GM19463 (cell line): Measurements from ENCODE around the gene GLDN.

Experiments used
- ATAC-seq: cut with Tn5 transposase; IDR thresholded peaks from one replicate; pipeline ENCODE4 v1.9.1; 2021; ENCODE audit warnings: mild to moderate bottlenecking, moderate library complexity; ENCODE audit not compliant: unreplicated experiment

GLDN gene

GRCh38 chr15:51341366-51342226 lies at the start of gene GLDN:
Gene GLDN (plus strand): TSS chr15:51341655. CDS start chr15:51341685, 30 bp downstream.
- ATAC-seq: no peak

- ATAC-seq: no peak
Observed at GRCh38 chr15:51298620-51299019, 42.8 kb upstream of the GLDN start.

GRCh38 chr15:51299187-51300015 lies 42.1 kb upstream of the GLDN start:
- ATAC-seq: no peak

- no peak for ATAC-seq
Observed at GRCh38 chr15:51302480-51302879, 39.0 kb upstream of the GLDN start.

- no peak for ATAC-seq
Observed at GRCh38 chr15:51303462-51303980, 37.9 kb upstream of the GLDN start.

- no peak for ATAC-seq
Observed at GRCh38 chr15:51307325-51307724, 34.1 kb upstream of the GLDN start.

GRCh38 chr15:51307811-51308210 lies 33.6 kb upstream of the GLDN start:
- no peak for ATAC-seq

- ATAC-seq: no peak
Observed at GRCh38 chr15:51310064-51310463, 31.4 kb upstream of the GLDN start.

GRCh38 chr15:51311510-51311909 lies 29.9 kb upstream of the GLDN start:
- no peak for ATAC-seq

- no peak for ATAC-seq
Observed at GRCh38 chr15:51312166-51313073, 29.0 kb upstream of the GLDN start.

- ATAC-seq: no peak
Observed at GRCh38 chr15:51313074-51313393, 28.4 kb upstream of the GLDN start.

- no peak for ATAC-seq
Observed at GRCh38 chr15:51313644-51314280, 27.7 kb upstream of the GLDN start.

GRCh38 chr15:51314391-51315337 lies 26.8 kb upstream of the GLDN start:
- ATAC-seq: no peak

- ATAC-seq: no peak
Observed at GRCh38 chr15:51315726-51316125, 25.7 kb upstream of the GLDN start.

- ATAC-seq: no peak
Observed at GRCh38 chr15:51316636-51317035, 24.8 kb upstream of the GLDN start.

GRCh38 chr15:51318382-51319150 lies 22.9 kb upstream of the GLDN start:
- no peak for ATAC-seq

GRCh38 chr15:51319539-51319938 lies 21.9 kb upstream of the GLDN start:
- ATAC-seq: no peak

- ATAC-seq: no peak
Observed at GRCh38 chr15:51320843-51321242, 20.6 kb upstream of the GLDN start.
